Upper lobe of right lung (tissue), 1 donor: Measurements from ENCODE around the gene PDGFA. TPM values are rescaled to one million over a fixed set of nuclear protein-coding genes. Genes with fewer than 3 reads are reported as not detected.

ENCODE experiments used
- ATAC-seq: fragments of 200-7000 bp; cut with Tn5 transposase; one replicate; pipeline ENCODE4 v1.9.1; 2020; ENCODE audit warnings: mild to moderate bottlenecking, moderate library complexity
- DNase-seq: peaks from one replicate; pipeline ENCODE4 v3.0.0-alpha.2; 2020
- H3K27ac ChIP-seq: fragments of 200-600 bp; one replicate; pipeline ENCODE4 v1.8.0; 2022
- H3K27me3 ChIP-seq: fragments of 200-600 bp; one replicate; pipeline ENCODE4 v1.8.0; 2022; ENCODE audit warnings: mild to moderate bottlenecking
- H3K36me3 ChIP-seq: fragments of 200-600 bp; one replicate; pipeline ENCODE4 v1.8.0; 2022
- H3K4me1 ChIP-seq: fragments of 200-600 bp; one replicate; pipeline ENCODE4 v1.8.0; 2022
- H3K4me3 ChIP-seq: fragments of 200-600 bp; one replicate; pipeline ENCODE4 v1.8.0; 2022; ENCODE audit warnings: mild to moderate bottlenecking
- H3K9me3 ChIP-seq: fragments of 200-600 bp; one replicate; pipeline ENCODE4 v1.8.0; 2022
- intact Hi-C: fragments of 100-400 bp; cut with DNase I; formaldehyde crosslinking; loops from one replicate; pipeline ENCODE4 v1.11.0; 2022
- total RNA-seq: library from RNA; stranded (reverse); fragmentation: NEBNext Ultra II Directional; extraction: Animal tissue kit (Norgen Biotek cat#: 25700); gene quantifications from one replicate; pipeline ENCODE4 v1.2.1, GENCODE V29; 2021
- TF ChIP-seq, protein P1 (sequence below): fragments of 200-600 bp; IDR thresholded peaks from one replicate; pipeline ENCODE4 v1.8.0; 2022; ENCODE audit warnings: antibody characterized with exemption
- donor health status: DM: no; HTN: yes; CAD: no; lungs with severe emphysema.

Gene PDGFA
- total RNA-seq, 1 donor from 2014 or later: 57.1 TPM

DNA sequence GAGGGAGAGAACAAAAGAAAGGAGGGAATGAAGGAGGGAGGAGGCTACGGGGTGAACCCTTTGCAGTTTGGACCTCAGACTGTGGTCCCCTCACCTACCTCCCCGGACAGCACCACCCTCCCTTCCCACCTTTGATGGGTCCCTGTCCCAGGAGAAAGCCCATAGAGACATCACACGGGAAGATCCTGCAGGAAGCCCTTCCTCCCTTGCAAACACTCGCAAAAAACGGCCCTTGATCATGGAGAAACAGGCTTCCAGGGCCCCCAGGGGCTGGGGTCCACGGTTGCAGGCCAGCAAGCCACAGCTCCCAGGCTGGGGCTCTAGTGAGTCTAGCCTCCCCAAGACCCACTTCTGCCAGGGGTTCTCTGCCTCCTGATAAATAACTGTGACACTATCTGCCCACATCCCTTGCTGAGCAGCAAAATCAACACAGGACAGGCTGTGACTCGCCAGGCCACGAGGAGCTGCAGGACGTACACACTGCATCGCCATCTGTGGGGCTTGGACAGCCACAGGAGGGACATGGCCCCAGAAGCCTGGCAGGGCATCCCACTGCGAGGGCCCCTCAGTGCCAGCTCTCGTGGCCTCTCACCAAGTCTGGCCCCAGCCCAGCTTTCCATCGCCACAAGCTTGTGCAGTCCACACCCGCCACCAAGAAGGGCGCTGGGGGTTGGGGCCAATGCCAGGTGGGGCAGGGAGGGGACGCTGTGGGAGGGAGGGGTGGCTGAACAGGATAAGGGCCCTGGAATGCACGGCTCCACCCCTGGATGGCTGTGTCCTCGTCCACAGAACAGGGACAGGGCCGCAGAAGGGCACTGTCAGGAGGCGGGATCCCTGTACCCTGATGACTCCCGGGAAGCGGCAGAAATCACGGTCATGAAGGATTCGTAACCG, 34.2 kb downstream of the PDGFA start:
- ATAC-seq (peak; percentile 84), DNase-seq (peak; percentile 77)
- no peak overlapping the region for H3K4me3 ChIP-seq

DNA sequence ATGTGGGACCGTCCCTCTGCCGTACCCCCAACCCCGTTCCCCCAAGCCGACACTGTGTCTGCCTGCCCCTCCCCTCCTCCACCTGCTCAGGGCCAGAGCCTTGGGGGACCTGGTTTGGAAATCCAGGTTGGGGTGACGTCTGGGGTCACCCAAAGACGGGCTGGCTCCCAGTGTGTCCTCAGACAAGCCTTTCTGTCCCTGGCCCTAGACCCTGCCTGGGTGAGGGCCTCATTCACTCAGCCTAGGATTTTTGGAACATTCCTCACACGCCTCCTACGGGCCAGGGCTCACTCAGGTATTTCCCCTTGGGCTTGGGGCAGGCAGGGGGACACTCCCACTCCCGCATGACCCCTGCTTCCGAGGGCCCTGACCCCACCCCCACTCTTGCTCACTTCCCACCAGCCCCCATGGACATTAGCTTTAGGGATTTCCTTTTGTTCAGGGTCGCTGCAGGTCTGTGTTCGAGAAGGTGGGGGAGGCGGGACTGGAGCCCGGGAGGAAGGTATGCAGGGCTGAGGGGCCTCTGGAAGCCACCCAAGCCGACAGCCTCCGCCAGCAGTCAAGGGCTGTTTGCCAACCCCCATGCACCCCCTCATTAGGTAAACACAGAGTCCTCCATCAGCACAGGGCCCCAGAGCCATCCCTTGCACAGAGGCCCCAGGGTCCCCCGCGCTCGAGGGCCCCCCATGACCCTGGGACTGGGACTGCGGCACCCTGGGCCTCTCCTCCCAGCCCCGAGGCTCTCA, 35.1 kb downstream of the PDGFA start:
- no peaks in the 10 kb centered on the region for H3K9me3 ChIP-seq
- intact Hi-C loops: no loop called here
- no peaks in the 10 kb centered on the region for H3K4me1 ChIP-seq
- H3K27me3 ChIP-seq: peaks cover 15% of the 10 kb centered on the region
- ATAC-seq (peak; percentile 37), DNase-seq (peak; percentile 54)
- H3K4me3 ChIP-seq: no peak overlapping the region
- no peak overlapping the region for H3K27ac ChIP-seq
- TF ChIP-seq, protein P1, sequence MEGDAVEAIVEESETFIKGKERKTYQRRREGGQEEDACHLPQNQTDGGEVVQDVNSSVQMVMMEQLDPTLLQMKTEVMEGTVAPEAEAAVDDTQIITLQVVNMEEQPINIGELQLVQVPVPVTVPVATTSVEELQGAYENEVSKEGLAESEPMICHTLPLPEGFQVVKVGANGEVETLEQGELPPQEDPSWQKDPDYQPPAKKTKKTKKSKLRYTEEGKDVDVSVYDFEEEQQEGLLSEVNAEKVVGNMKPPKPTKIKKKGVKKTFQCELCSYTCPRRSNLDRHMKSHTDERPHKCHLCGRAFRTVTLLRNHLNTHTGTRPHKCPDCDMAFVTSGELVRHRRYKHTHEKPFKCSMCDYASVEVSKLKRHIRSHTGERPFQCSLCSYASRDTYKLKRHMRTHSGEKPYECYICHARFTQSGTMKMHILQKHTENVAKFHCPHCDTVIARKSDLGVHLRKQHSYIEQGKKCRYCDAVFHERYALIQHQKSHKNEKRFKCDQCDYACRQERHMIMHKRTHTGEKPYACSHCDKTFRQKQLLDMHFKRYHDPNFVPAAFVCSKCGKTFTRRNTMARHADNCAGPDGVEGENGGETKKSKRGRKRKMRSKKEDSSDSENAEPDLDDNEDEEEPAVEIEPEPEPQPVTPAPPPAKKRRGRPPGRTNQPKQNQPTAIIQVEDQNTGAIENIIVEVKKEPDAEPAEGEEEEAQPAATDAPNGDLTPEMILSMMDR: no peak
- H3K36me3 ChIP-seq: no peaks in the 10 kb centered on the region

More for the DNA sequence above, 34.2 kb downstream of the PDGFA start:
- TF ChIP-seq, protein P1: no peak
- H3K36me3 ChIP-seq: no peaks in the 10 kb centered on the region
- H3K9me3 ChIP-seq: no peaks in the 10 kb centered on the region
- intact Hi-C loops: no loop called here
- H3K4me1 ChIP-seq: no peaks in the 10 kb centered on the region
- peaks cover 13% of the 10 kb centered on the region for H3K27me3 ChIP-seq
- no peak overlapping the region for H3K27ac ChIP-seq

DNA sequence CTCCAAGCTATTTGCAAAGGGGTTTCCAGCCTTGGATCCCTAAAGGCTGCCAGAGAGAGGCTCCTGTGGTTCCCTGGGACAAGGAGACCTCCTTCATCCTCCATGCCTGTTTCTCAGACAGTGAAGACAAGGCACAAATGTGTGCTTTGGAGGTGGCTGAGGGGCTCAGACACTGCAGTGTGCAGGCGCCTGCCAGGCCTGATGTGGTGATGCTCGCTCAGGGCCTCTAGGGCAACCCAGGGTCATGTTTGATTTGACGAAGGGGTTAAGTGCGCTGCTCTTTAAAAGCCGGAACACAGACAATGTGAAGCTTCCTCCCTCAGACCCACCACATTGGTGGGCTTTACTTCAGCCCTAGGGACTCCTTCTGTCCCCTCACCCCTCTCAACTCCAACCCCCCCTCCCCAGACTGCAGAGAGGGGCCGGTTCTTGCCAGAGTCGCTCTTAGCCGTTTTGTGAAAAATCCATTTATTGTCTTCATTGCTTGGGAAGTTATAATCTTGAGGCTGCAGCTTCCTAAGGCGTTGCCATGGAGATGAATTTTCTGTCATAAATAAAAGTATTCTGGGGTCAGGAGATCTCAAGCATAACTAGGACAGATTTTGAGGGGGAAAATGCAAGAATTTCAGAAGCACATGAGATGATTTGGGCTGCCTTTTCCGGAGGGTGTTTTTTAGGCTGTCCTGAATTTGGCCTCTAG, 35.8 kb downstream of the PDGFA start:
- H3K4me1 ChIP-seq: no peaks in the 10 kb centered on the region
- TF ChIP-seq, protein P1: no peak
- H3K36me3 ChIP-seq: no peaks in the 10 kb centered on the region
- H3K9me3 ChIP-seq: no peaks in the 10 kb centered on the region
- H3K27ac ChIP-seq: no peak overlapping the region
- H3K27me3 ChIP-seq: peaks cover 15% of the 10 kb centered on the region
- no peak for ATAC-seq
- H3K4me3 ChIP-seq: no peak overlapping the region
- DNase-seq: peak; percentile 27
- intact Hi-C loops: no loop called here

DNA sequence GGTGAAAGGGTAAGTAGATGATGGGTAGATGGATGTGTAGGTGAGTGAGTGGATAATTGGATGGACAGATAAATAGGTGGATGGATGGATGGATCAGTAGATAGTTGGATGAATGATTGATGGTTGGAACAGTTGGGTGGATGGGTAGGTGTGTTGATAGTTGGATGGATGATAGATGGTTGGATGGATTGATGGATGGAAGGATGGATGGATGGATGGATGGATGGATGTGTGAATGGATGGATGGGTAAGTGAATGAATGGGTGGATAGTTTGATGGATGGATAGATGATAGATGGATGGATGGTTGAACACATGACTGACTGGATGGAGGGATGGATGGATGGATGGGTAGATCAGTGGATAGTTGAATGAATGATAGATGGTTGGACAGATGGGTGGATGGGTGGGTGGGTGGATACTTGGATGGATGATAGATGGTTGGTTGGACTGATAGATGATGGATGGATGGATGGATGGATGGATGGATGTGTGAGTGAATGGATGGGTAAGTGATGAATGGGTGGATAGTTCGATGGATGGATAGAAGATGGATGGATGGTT, 37.0 kb downstream of the PDGFA start:
- DNase-seq (no peak), ATAC-seq (no peak)
- TF ChIP-seq, protein P1: no peak

DNA sequence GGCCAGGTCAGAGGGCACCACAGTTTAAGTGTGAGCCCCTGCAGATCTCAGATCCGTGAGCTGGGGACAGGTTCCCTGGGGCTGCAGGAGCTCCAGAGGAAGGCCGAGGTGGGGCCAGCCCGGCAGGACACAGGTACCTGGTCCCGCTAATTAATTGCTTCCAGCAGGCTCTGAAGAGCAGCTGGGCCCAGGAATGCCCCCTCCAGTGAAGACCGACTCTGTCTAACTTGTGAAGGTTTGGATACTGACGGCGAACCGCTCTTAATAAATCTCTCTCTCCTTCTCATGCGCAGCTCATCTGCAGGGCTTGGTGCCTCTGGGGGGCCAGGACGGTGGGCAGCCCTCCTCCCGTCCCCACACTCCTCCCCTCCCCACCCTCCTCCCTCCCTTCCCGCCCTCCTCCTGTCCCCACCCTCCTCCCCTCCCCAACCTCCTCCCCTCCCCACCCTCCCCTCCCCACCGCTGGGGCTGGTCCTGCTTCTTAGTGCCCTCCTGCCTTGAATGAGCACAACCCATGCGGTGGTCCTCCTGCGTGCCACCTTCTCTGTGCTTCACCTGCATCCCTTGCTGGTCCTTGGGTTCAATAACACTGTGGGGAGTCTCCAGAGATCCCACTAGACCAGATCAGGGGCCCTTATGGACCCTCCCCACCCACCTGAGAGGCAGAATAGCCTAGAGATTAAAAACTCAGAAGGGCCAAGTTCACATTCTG, 38.3 kb downstream of the PDGFA start:
- no peaks in the 10 kb centered on the region for H3K36me3 ChIP-seq
- H3K4me3 ChIP-seq: no peak overlapping the region
- no peaks in the 10 kb centered on the region for H3K9me3 ChIP-seq
- H3K4me1 ChIP-seq: no peaks in the 10 kb centered on the region
- intact Hi-C loops: no loop called here
- TF ChIP-seq, protein P1: no peak
- peaks cover 15% of the 10 kb centered on the region for H3K27me3 ChIP-seq
- DNase-seq: peak; percentile 36
- no peak overlapping the region for H3K27ac ChIP-seq
- no peak for ATAC-seq

More for the DNA sequence above, 37.0 kb downstream of the PDGFA start:
- Histone ChIP-seq H3K36me3 (no peaks in the 10 kb centered on the region), H3K27ac (no peak overlapping the region), H3K27me3 (peaks cover 15% of the 10 kb centered on the region), H3K9me3 (no peaks in the 10 kb centered on the region), H3K4me1 (no peaks in the 10 kb centered on the region), H3K4me3 (no peak overlapping the region)
- intact Hi-C loops: no loop called here
